GM21360 (cell line): ENCODE measurements around the gene PSPN.
A peak's percentile ranks its signal among the peaks of the same experiment; 100 is the strongest.
"Not testable (repeated sequence)": the region's sequence is repeated elsewhere in the genome, so short reads cannot be mapped to it uniquely, and the experiment has no call there.

ENCODE experiments used
- ATAC-seq: cut with Tn5 transposase; IDR thresholded peaks from one replicate; pipeline ENCODE4 v1.9.1; 2021; ENCODE audit warnings: mild to moderate bottlenecking, moderate library complexity; ENCODE audit not compliant: unreplicated experiment

The PSPN gene

DNA sequence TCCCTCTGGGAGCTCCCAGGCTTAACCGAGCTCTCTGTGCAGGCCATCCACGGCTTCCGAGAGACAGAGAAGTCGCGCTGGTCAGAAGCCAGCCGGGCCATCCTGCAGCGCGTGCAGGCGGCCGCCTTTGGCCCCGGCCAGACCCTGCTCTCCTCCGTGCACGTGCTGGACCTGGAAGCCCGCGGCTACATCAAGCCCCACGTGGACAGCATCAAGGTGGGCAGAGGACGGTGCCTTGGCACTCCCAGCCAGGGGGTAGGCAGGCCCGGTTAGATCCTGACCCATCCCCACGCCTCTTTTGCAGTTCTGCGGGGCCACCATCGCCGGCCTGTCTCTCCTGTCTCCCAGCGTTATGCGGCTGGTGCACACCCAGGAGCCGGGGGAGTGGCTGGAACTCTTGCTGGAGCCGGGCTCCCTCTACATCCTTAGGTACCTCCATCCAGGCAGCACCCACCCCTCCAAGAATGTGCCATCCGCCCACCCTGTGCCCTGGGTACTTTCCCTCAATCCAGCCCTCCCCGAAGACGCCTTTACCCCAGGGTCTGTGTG is 1.5 kb downstream of the PSPN start:
- no peak for ATAC-seq

- ATAC-seq: no peak
Observed at GRCh38 chr19:6373813-6374108, 2.0 kb downstream of the PSPN start.

DNA sequence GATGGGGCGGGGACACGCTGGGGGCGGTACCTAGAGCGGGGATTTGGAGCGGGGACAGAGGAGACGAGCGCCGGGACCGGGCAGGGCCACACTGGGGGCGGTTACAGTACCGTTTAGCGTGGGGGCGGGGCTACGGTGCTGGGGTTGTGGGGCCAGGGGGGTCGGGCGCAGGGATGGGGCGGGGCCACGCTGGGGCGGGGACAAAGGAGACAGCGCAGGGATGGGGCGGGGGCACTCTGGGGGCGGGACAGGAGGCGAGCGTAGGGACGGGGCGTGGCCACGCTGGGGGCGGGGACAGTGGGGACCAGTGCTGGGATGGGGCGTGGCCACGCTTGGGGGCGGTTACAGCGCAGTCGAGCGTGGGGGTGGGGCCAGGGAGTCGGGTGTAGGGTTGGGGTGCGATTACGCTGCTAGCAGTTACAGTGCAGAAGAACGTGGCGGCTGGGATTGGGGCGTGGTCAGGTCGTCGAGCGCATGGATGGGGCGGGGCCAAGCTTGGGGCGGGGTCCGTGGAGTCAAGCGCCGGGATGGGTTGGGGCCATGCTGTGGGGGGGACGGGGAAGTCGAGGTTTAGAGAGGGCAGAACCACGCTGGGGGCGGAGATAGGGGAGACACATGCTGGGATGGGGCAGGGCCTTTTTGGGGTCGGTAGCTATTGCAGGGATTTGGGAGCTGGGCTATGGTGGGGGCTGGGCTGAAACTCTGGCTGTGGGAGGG is 2.5 kb downstream of the PSPN start:
- peak; percentile 47 for ATAC-seq

GRCh38 chr19:6372594-6373095 is 3.1 kb downstream of the PSPN start, which contains the start of gene ALKBH7:
ALKBH7 (plus strand) TSS chr19:6372794; CDS start chr19:6372821, 27 bp downstream.
- peak; percentile 69 for ATAC-seq

GRCh38 chr19:6364353-6364752 is 11.4 kb downstream of the PSPN start:
- no peak for ATAC-seq

- ATAC-seq: no peak
Observed at GRCh38 chr19:6362351-6362801, 13.4 kb downstream of the PSPN start.

DNA sequence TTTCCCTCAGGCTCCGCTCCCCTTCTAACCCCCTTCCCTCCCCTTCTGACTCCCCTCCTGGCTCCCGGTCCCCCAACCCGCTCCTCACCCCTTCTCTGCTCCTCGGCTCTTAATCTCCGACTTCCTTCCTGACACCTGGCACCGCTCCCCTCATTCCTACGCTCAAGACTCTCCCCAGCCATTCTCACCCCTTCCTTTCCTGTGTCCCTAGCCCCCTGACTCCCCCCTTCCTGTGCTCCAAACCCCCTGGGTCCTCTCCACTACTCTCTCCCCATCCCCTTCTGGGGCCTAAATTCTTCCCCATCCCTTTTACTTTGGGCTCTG is 13.7 kb downstream of the PSPN start:
- ATAC-seq: no peak

DNA sequence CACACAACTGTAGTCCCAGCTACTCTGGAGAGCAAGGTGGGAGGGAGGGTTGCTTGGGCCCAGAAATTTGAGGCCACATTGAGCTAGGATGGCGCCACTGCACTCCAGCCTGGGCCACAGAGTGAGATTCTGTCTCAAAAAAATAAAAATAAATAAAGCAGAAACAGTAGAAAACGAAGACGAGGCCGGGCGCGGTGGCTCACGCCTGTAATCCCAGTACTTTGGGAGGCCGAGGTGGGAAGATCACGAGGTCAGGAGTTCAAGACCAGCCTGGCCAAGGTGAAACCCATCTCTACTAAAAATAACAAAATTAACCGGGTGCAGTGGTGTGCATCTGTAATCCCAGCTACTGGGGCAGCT is 14.9 kb downstream of the PSPN start:
- ATAC-seq: not testable (repeated sequence)

GRCh38 chr19:6360445-6360844 is 15.3 kb downstream of the PSPN start:
- ATAC-seq: not testable (repeated sequence)

DNA sequence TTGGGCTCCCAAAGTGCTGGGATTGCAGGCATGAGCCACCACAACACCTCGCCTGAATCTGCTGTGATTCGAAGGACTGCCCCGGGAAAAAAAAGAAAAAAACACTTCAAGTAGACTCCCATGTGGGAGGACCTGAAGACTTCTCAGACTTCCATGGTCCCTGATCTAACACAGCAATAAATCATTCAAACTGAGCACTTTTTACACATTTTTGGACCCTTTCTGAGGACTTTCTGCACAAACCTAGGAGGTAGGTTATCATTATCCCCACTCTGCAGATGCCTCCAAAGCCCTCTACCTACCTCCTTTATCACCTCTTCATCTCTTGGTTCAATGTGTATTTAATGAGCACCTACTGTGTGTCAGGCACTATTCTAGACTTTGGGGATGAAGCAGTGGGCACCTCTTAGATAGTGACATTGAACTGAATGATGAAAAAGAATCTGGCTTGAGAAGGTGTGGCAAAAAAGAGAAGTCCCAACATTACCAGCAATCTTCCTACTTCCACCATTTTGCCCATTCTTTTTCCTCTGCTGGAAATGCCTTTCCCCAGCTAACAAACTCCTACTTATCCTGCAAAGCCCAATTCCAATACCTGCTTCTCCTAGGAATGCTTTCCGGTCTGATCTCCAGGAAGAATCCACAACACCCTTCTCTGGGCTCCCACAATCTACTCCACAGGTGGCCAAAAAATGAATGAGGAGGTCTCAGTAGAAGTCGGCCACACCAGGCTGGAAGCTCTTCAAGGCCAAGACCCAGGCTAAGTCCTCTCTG is 16.0 kb downstream of the PSPN start:
- no peak for ATAC-seq

DNA sequence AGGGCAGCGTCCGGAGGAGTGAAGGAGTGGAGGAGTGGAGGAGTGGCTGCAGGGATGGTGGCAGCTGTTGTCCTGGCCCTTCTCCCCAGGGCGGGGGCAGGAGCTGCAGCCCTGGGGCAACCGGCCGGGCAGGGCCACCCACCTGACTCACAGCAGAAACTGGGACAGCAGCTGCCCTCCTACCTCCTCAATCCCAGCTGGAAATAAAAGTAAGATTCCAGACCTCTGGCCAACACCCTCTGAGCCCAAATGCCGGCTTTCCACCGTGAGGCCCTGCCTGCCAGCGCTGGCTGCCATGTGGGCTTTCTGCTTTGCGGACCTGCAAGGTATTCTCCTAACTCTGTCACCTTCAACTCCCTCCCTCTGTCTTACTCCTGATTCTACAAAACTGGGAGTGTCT is 17.7 kb downstream of the PSPN start:
- no peak for ATAC-seq

DNA sequence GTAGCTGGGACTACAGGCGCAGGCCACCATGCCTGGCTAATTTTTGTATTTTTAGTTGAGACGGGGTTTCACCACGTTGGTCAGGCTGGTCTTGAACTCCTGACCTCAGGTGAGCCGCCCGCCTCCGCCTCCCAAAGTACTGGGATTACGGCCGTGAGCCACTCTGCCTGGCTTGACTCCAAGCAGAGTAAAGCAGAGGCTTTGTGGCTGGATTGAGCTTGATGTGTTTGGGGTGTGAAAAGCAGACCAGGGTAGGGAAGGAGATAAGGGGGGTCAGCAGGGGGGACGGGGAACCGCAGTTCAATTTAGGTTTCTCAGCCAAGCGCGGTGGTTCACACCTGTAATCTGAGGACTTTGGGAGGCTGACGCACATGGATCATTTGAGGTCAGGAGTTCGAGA is 18.6 kb downstream of the PSPN start:
- no peak for ATAC-seq

- ATAC-seq: not testable (repeated sequence)
Observed at GRCh38 chr19:6355321-6356040, 20.3 kb downstream of the PSPN start.

GRCh38 chr19:6354098-6354674 is 21.5 kb downstream of the PSPN start:
- ATAC-seq: no peak

DNA sequence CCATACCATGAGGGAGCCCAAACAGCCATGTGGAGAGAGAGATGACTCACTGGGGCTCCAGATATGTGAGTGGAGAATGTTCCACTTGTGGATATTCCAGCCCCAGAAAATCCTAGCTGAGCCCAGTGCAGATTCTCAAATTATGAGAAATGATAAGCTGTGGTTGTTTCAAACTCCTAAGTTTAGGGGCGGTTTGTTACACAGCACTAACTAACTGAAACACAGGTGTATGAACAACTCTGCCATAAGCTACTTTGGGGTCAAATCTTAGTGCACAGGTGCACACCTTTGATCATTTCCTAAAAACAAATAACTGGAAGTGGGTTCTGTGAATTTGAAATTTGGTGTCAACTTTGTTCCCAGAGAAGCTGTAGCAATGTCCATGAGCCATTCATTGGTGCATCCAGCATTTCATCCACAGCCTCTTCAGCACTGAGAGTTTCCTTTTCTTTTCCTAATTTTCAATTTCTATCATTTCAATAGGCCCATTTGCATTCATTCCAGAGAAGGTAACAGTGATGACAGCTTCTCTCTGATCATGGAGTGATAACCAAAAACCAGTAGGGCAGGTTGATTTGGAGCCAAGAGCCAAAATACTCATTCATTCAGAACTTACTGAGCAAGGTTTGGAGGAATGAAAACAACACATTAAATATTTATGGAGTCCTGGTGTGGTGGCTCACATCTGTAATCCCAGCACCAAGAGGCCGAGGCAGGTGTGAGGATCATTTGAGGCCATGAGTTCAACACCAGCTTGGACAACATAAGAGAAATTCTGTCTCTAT is 23.2 kb downstream of the PSPN start:
- ATAC-seq: no peak

DNA sequence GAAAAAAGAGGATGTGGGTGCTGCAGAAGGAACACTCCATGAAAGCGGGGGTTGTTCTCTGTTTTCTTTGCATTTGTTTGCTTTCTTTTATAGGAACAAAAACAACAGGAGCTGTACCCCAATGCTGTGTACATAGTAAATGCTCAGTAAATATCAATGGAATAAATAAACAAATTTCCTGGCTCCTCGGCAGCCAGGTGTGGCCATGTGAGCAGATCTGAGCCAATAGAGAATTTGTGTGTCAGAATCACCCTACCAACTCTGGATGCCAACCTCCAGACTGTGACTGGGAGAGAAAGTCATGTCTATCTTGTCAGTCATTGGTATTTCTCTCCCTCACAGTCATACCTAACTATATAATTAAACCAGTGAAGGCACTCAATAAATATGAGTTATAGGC is 25.0 kb downstream of the PSPN start:
- ATAC-seq: no peak

- ATAC-seq: not testable (repeated sequence)
Observed at GRCh38 chr19:6349271-6349670, 26.5 kb downstream of the PSPN start.

- no peak for ATAC-seq
Observed at GRCh38 chr19:6343462-6343861, 32.3 kb downstream of the PSPN start.

- no peak for ATAC-seq
Observed at GRCh38 chr19:6340493-6341201, 35.1 kb downstream of the PSPN start.
